Activated CD8-positive, alpha-beta memory T cell treated with anti-CD3 and anti-CD28 coated beads, Interleukin-2, amount 50 U/mL, for 24 hours (primary cell): ENCODE data around the gene TRIM7.

Experiments used
- DNase-seq: peaks from one replicate; pipeline ENCODE4 v3.0.0-alpha.2; 2020; ENCODE audit errors: extremely low read depth

The TRIM7 gene

GRCh38 chr5:181204826-181205760 is at the start of gene TRIM7:
TSS of gene TRIM7 (minus strand) at chr5:181205196. CDS start at chr5:181205110, 86 bp downstream.
- DNase-seq = no peak

DNA sequence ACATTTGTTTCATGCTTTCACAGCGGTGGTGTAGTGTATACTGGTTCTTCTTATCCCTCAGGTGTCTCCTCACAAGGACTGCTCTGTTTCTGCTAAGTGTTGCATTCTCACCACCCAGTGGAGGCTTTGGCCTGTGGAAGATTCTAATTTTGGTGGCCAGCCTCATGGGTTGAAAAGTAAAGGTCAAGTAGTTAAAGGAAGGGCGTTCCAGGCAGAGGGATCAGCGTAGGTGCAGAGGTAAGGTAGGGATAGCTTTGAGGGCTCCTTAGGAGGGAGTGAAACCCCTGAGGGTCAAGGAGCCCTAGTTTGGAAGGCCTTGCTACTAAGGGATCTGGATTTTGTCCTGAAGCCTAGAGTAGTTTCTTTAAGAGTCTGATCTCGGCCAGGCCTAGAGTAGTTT is 43.3 kb upstream of the TRIM7 start:
- no peak for DNase-seq

DNA sequence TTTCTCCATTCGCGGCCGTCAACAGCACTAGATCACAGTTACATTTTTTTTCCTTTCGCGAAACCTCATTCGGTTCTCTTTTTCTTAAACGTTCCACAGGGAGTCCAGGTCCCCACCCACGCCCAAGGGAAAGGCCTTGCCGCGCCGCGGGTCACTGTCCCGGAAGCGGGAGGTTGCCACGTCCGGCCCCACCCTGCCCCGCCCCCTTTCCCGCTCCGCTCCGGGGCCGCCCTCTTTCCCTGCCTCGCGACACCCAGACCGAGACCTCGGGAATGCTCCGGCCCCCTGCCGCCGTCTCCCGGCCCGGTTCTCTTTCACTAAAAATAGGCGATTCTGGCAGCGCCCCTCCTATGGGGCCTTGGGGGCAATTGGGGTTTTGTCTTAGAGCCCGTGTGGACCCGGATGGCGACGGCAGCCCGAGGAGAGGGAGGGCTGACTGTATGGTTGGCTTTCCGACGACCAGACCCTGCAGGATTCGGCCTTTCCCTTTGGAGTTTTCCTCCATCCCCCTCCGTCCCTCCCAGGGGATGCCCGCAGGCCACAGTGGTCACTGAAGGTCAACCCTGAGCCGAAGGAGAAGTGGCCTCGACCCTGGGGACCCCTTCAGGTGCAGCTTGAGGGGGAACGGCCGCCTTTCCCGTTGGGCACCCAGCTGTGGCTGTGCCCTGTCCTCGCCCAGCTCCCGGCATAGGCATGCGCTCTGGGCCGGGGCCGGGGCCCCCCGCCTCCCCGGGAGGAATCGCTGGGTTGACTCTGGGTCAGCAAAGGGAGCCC is 41.5 kb upstream of the TRIM7 start:
- DNase-seq = peak; percentile 64

DNA sequence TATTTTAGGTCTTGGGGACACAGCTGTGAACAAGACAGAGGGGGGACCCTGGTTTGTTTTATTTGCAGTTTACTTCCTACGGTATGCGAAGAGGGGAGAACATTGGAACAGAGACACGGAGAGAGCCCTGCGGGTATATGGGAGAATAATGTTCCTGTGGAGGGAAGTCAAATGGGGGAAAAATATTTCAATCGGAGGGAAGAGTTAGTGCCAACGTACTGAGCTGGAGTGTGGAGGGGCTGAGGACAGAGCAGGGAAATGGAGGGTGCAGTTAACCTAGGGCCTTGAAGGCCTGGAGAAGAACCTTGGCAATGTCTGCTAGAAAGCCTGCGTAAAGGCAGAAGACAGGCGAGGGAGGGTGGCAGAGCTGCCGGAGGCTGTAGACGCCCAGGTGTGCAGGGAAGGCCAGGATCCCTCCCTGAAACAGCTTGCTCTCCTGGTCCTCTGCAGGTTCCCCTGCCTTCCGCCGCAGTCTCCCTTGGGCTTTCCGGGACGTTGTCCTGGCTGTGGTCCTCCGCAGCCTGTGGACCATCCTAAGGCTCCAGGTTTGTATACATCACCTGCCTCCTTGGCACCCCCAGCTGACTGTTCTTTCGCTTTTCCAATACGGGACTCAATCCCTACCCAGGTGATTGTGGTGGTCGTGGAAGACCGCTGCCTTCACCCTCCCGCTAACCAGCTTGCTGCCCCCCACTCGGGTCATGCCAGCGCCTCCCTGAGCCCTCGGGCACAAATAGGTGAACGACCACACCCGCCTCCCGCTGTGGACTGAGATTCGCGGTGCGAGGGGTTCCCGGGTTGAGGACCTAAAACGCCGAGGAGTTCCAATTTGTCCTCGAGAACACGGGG is 40.7 kb upstream of the TRIM7 start:
- no peak for DNase-seq

GRCh38 chr5:181243564-181244343 is 38.8 kb upstream of the TRIM7 start, which contains the start of gene RACK1:
TSS of gene RACK1 (minus strand) at chr5:181243906. CDS start at chr5:181243800, 106 bp downstream.
- DNase-seq = peak; percentile 82

DNA sequence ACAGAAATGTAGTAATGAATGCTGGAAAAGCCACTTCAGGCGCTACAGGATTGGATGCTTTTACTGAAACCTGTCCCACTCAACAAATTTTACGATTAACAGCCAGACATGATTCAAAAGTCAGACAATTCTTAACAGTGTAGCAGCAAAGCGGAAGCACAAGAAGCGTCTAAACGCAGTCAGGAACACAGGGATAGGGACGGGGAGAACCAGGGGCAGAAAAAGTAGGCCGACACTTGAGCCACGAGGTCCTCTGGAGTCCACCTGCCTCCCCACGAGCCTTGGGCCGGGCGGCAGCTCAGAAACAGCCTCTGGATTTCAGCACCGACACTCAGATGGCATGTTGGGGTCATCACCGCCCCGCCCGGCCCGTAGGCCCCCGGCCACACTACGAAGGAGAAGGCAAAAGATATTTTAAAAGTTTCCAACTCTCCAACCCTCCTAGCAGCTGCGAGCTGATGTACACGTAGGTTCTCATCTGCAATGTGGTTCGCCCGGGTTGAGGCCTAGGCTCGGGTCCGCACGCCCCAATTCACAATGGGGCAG is 38.1 kb upstream of the TRIM7 start:
- DNase-seq = no peak

GRCh38 chr5:181242031-181242451 is 37.0 kb upstream of the TRIM7 start:
- DNase-seq = no peak

DNA sequence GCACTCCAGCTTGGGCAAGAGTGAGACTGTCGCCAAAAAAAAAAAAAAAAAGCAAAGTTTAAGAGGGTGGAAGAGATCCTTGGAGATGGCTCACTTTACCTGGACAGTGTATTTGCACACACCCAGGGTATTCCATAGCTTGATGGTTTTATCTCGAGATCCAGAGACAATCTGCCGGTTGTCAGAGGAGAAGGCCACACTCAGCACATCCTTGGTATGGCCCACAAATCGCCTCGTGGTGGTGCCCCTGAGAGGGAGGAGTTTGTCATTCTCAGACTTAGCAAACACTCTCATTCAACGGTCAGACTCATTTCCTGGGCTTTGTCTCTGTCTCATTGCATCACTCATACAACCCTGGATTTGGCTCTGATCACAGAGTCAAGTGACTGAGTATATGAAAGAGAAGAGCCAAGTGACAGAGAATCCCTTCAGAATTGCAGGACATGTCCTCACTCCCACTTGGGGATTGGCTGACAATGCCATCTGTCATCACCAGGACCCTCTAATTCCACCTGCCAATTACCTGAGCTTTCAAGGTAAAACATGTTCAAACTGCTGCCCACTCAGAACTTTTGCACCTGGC is 36.5 kb upstream of the TRIM7 start:
- peak; percentile 33 for DNase-seq

- no peak for DNase-seq
Observed at GRCh38 chr5:181239062-181239663, 34.2 kb upstream of the TRIM7 start.

DNA sequence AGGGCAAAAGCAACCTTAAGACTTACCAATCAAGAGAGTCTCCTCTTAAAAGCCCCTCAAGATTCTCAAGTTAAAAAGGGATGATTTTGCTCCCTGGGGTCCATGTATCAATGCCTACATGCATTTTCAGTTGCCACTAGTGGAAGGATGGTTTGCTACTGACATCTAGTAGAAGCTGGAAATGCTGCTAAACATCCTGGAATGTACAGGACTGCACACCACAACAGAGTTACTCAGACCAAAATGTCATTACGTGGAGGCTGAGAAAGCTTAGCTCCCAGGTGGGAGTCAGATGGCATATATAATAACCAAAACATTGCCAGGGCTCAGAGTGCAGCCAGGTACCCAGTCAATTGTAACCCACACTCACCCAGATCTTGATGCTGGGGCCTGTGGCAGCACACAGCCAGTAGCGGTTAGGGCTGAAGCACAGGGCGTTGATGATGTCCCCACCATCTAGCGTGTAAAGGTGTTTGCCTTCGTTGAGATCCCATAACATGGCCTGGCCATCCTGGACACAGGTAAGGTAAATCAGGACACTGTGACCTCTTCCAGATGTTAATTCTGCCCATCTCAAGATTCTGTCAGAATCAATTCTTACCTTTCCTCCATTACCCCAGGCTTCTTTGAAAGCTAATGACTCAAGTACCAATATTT is 32.9 kb upstream of the TRIM7 start:
- no peak for DNase-seq

DNA sequence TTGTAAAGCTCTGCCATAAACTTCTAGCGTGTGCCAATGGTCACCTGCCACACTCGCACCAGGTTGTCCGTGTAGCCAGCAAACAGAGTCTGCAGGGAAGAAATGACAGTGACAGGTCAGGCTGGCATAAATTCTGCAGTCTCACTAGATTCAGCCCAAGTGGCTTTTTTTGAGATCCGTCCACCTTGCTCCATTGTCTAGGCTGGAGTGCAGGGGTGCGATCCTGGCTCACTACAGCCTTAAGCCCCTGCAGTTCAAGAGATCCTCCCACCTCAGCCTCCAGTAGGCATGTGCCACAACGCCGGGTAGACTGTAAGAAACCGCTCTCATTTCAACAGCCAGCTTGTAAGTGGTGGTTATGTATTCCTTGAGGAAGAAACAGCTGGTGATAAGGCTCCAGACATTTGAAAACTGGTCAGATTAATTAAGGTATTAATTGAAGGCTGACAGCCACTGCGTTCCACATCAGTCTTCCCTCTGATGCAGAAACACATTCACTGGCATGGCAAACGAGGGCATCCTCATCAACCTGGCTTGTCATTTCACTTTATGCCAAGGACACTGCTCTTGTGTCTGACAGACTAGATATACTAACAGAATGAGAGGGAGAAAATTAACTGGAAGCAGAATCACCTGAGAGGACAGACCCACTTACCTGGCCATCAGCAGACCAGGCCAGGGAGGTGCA is 32.1 kb upstream of the TRIM7 start:
- DNase-seq = no peak

DNA sequence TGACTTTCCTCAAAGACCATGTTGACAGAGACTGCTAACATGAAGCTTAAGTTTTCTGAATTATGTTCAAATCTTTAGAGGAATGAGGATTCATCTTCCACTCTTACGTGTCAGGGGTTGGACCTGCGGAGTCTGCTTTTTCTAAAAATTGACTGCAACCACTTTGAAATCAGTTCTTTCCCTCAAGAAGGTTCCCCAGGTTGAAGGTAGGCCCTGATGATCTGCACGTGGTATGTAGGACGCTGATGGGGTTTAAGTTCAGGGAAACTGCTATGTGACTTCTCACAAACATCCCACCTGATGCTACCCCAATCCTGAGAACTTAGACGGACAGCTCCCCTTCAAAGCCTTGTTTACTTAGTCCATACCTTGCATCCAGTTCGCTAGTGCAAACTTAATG is 31.5 kb upstream of the TRIM7 start:
- DNase-seq = no peak

- DNase-seq = no peak
Observed at GRCh38 chr5:181235689-181236366, 30.8 kb upstream of the TRIM7 start.

- DNase-seq = no peak
Observed at GRCh38 chr5:181235323-181235688, 30.3 kb upstream of the TRIM7 start.

GRCh38 chr5:181234455-181235306 is 29.7 kb upstream of the TRIM7 start:
- no peak for DNase-seq

GRCh38 chr5:181233801-181234454 is 28.9 kb upstream of the TRIM7 start:
- DNase-seq = no peak
